Measurements from ENCODE around the gene SNX27. TPM values are rescaled to one million over a fixed set of nuclear protein-coding genes. Genes with fewer than 3 reads are reported as not detected.

SNX27 gene
- total and polyA plus RNA-seq, 2 experiments from 2014 or later, result 40.6 to 59.7 TPM

GRCh38 chr1:151610142-151610541 is 1.7 kb upstream of the SNX27 start:
- Histone ChIP-seq H3K4me1 (ENCODE audit: insufficient read depth) (no peaks in the 10 kb centered on the region), H3K27ac (ENCODE audit: low read depth) (no peak overlapping the region), H3K4me2 (no peak overlapping the region), H3K4me3 (no peak overlapping the region), H3K27me3 (ENCODE audit: insufficient read depth) (no peaks in the 10 kb centered on the region), H3K79me2 (replicated peaks; ENCODE audit: insufficient read depth) (peaks cover 26% of the 10 kb centered on the region), H3K36me3 (ENCODE audit: insufficient read depth) (0 out of 2 replicates have a peak, but pooled peaks cover 3% of the 10 kb centered on the region), H2AFZ (no peak overlapping the region), H3F3A (replicated peaks; ENCODE audit: low read depth) (no peaks in the 10 kb centered on the region), H4K20me1 (replicated peaks; ENCODE audit: insufficient read depth) (peaks cover 10% of the 10 kb centered on the region; the same call in 1 of the 2 replicates), H3K9me2 (ENCODE audit: insufficient read depth) (no peaks in the 10 kb centered on the region)
- Mint-ChIP-seq H3K4me1 (peaks cover 11% of the 10 kb centered on the region), H3K4me3 (no peak overlapping the region), H3K36me3 (ENCODE audit: low read depth) (no peaks in the 10 kb centered on the region; the same call in 2 of the 3 replicates), H3K9me3 (no peaks in the 10 kb centered on the region), H3K27ac (no peak overlapping the region), H3K27me3 (ENCODE audit: insufficient read depth, low read depth, poor library complexity) (peaks cover 4% of the 10 kb centered on the region)
- DNase-seq (ENCODE audit: low spot score), result no peak
- TF ChIP-seq, protein P1, sequence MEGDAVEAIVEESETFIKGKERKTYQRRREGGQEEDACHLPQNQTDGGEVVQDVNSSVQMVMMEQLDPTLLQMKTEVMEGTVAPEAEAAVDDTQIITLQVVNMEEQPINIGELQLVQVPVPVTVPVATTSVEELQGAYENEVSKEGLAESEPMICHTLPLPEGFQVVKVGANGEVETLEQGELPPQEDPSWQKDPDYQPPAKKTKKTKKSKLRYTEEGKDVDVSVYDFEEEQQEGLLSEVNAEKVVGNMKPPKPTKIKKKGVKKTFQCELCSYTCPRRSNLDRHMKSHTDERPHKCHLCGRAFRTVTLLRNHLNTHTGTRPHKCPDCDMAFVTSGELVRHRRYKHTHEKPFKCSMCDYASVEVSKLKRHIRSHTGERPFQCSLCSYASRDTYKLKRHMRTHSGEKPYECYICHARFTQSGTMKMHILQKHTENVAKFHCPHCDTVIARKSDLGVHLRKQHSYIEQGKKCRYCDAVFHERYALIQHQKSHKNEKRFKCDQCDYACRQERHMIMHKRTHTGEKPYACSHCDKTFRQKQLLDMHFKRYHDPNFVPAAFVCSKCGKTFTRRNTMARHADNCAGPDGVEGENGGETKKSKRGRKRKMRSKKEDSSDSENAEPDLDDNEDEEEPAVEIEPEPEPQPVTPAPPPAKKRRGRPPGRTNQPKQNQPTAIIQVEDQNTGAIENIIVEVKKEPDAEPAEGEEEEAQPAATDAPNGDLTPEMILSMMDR (conservative IDR thresholded peaks at IDR 0.05; ENCODE audit: low read depth in 2 of 2), result no peak
- TF ChIP-seq NANOG (IDR thresholded peaks at IDR 0.05; ENCODE audit: borderline replicate concordance) (no peak), ZNF331 (CRISPR knock-in tag; IDR thresholded peaks at IDR 0.05; ENCODE audit: low read depth) (no peak), POLR2AphosphoS5 (IDR thresholded peaks at IDR 0.05; ENCODE audit: low read depth) (no peak), REST (IDR thresholded peaks at IDR 0.05; ENCODE audit: unreplicated experiment) (no peak), ETS1 (IDR thresholded peaks at IDR 0.05) (no peak), CREB1 (CRISPR knock-in tag; IDR thresholded peaks at IDR 0.05; ENCODE audit: low read depth) (no peak), EZH2 (IDR thresholded peaks at IDR 0.05; ENCODE audit: low read depth, unreplicated experiment) (no peak), JUNB (IDR thresholded peaks at IDR 0.05; ENCODE audit: unreplicated experiment) (no peak), ZNF462 (CRISPR knock-in tag; IDR thresholded peaks at IDR 0.05) (no peak), ZNF114 (CRISPR knock-in tag; IDR thresholded peaks at IDR 0.05) (no peak), EZH2phosphoT487 (IDR thresholded peaks at IDR 0.05; ENCODE audit: unreplicated experiment) (no peak), STAT1 (IDR thresholded peaks at IDR 0.05; ENCODE audit: unreplicated experiment) (no peak)
- ATAC-seq, result no peak
